ENCODE measurements around the gene POM121L2.

POM121L2 gene

GRCh38 chr6:27321370-27321769 is 9.3 kb upstream of the POM121L2 start:
- Histone ChIP-seq H3K4me3 (ENCODE audit: low read length, poor library complexity, severe bottlenecking) (no peak overlapping the region), H3K4me2 (ENCODE audit: low read depth, low read length, poor library complexity, severe bottlenecking) (no peak overlapping the region), H4K20me1 (ENCODE audit: insufficient read depth, low read length, poor library complexity, severe bottlenecking) (no peaks in the 10 kb centered on the region), H3K9ac (ENCODE audit: low read depth, low read length, poor library complexity, severe bottlenecking) (no peak overlapping the region), H3K36me3 (ENCODE audit: insufficient read depth, low read length) (no peaks in the 10 kb centered on the region), H2AFZ (ENCODE audit: low read length) (no peak overlapping the region), H3K4me1 (ENCODE audit: insufficient read depth, low read length, poor library complexity, severe bottlenecking) (no peaks in the 10 kb centered on the region), H3F3A (ENCODE audit: low read depth) (no peaks in the 10 kb centered on the region), H3K9me2 (replicated peaks; ENCODE audit: low read depth, low read length) (no peaks in the 10 kb centered on the region), H3K27me3 (ENCODE audit: insufficient read depth, low read length, poor library complexity, severe bottlenecking) (no peaks in the 10 kb centered on the region), H3K79me2 (ENCODE audit: insufficient read depth, low read length) (no peaks in the 10 kb centered on the region), H3K9me3 (ENCODE audit: insufficient read depth, low read depth, low read length) (no peaks in the 10 kb centered on the region)
- TF ChIP-seq CTCF (conservative IDR thresholded peaks at IDR 0.05; ENCODE audit: low read length) = no peak
- no peak for TF ChIP-seq EZH2phosphoT487 (IDR thresholded peaks at IDR 0.05; ENCODE audit: borderline replicate concordance)

GRCh38 chr6:27318973-27319372 is 6.9 kb upstream of the POM121L2 start:
- H2AFZ ChIP-seq (ENCODE audit: low read length) = no peak overlapping the region
- no peaks in the 10 kb centered on the region for H4K20me1 ChIP-seq (ENCODE audit: insufficient read depth, low read length, poor library complexity, severe bottlenecking)
- H3K9me2 ChIP-seq (replicated peaks; ENCODE audit: low read depth, low read length) = no peaks in the 10 kb centered on the region
- H3K36me3 ChIP-seq (ENCODE audit: insufficient read depth, low read length) = no peaks in the 10 kb centered on the region
- H3K4me2 ChIP-seq (ENCODE audit: low read depth, low read length, poor library complexity, severe bottlenecking) = no peak overlapping the region
- H3K4me3 ChIP-seq (ENCODE audit: low read length, poor library complexity, severe bottlenecking) = no peak overlapping the region
- H3F3A ChIP-seq (ENCODE audit: low read depth) = no peaks in the 10 kb centered on the region
- no peaks in the 10 kb centered on the region for H3K27me3 ChIP-seq (ENCODE audit: insufficient read depth, low read length, poor library complexity, severe bottlenecking)
- H3K9me3 ChIP-seq (ENCODE audit: insufficient read depth, low read depth, low read length) = no peaks in the 10 kb centered on the region
- TF ChIP-seq EZH2phosphoT487 (IDR thresholded peaks at IDR 0.05; ENCODE audit: borderline replicate concordance) = no peak
- no peak for TF ChIP-seq CTCF (conservative IDR thresholded peaks at IDR 0.05; ENCODE audit: low read length)
- no peak overlapping the region for H3K9ac ChIP-seq (ENCODE audit: low read depth, low read length, poor library complexity, severe bottlenecking)
- no peaks in the 10 kb centered on the region for H3K79me2 ChIP-seq (ENCODE audit: insufficient read depth, low read length)
- H3K4me1 ChIP-seq (ENCODE audit: insufficient read depth, low read length, poor library complexity, severe bottlenecking) = no peaks in the 10 kb centered on the region

- Histone ChIP-seq H3F3A (ENCODE audit: low read depth) (no peaks in the 10 kb centered on the region), H3K4me3 (ENCODE audit: low read length, poor library complexity, severe bottlenecking) (no peak overlapping the region), H4K20me1 (ENCODE audit: insufficient read depth, low read length, poor library complexity, severe bottlenecking) (no peaks in the 10 kb centered on the region), H3K9ac (ENCODE audit: low read depth, low read length, poor library complexity, severe bottlenecking) (no peak overlapping the region), H3K36me3 (ENCODE audit: insufficient read depth, low read length) (no peaks in the 10 kb centered on the region), H3K9me3 (ENCODE audit: insufficient read depth, low read depth, low read length) (no peaks in the 10 kb centered on the region), H3K4me2 (ENCODE audit: low read depth, low read length, poor library complexity, severe bottlenecking) (no peak overlapping the region), H3K4me1 (ENCODE audit: insufficient read depth, low read length, poor library complexity, severe bottlenecking) (peaks cover 4% of the 10 kb centered on the region), H2AFZ (ENCODE audit: low read length) (no peak overlapping the region), H3K79me2 (ENCODE audit: insufficient read depth, low read length) (no peaks in the 10 kb centered on the region), H3K27me3 (ENCODE audit: insufficient read depth, low read length, poor library complexity, severe bottlenecking) (no peaks in the 10 kb centered on the region), H3K9me2 (replicated peaks; ENCODE audit: low read depth, low read length) (no peaks in the 10 kb centered on the region)
- TF ChIP-seq EZH2phosphoT487 (IDR thresholded peaks at IDR 0.05; ENCODE audit: borderline replicate concordance) (no peak), CTCF (conservative IDR thresholded peaks at IDR 0.05; ENCODE audit: low read length) (no peak)
Observed at GRCh38 chr6:27314046-27314445, 2.0 kb upstream of the POM121L2 start.
